ENCODE measurements around the gene CCL1. TPM values are rescaled to one million over a fixed set of nuclear protein-coding genes. Genes with fewer than 3 reads are reported as not detected.

CCL1 gene
- total and polyA plus RNA-seq, 9 of the 15 experiments (the other 6 are each of a cell fraction or from before 2014, with no cell fraction given) = 0.45 TPM; not detected in 8

DNA sequence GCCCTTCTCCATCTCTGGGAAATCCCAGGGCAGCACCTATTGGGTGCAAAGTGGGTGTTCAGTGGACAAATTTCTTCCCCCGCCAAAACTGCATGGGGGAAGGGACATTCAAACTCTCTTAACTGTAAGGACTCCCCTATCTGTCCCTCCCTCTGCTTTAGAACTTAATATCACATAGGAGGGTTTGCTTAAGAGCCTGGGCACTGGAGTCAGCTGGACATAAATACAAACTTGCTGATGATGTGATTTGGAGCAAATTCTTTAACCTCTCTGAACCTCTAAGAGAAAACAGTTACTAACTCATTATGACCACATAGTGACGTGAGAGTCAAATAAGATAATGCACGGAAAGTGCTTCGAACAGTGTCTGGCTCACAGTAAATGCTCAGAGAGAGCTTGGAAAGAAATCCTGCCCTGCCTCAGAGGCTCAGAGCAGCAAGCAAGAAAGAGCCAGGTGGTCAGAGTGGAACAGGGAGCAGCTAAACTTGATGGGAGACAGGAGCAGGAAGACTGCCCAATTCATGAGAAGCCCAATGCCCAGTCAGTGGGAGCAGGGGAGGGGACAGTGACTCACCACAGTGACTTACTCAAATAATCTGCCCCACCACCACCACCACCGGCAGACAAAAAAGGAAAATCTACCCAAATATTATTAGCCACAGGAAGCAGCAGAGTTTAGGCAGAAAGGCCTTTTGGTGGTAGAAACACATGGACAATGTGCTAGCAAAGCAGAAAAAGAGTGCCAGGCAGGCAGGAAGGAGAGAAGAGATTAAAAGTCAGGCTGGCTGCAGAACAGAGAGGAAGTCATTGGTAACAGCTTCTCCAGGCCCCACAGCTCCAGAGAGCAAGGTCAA, 23.9 kb upstream of the CCL1 start:
- in situ Hi-C loops (cut with MboI) = no loop called here
- H3K4me3 ChIP-seq = no peak overlapping the region
- H4K20me1 ChIP-seq (replicated peaks; ENCODE audit: control insufficient read depth, insufficient read depth, low read length) = no peaks in the 10 kb centered on the region
- FAIRE-seq (peak; percentile 76), DNase-seq (ENCODE audit: extremely low read depth in 1 of 4, low spot score in 3 of 4) (peak in 2 of 4 experiments; percentile 18 to 37), ATAC-seq (peak; percentile 58; the same call in 2 of the 3 replicates)
- H3K4me1 ChIP-seq (replicated peaks in 1 of 2; ENCODE audit: control insufficient read depth in 2 of 2, insufficient read depth in 2 of 2, low read length in 2 of 2) = peaks cover 3 to 39% of the 10 kb centered on the region in 2 experiments; a peak in 2 of 5 replicates
- ChIA-PET POLR2A (interaction anchor here (0.7 to 1.5 kb wide), 2 partner anchors 11 to 467 kb away, joined by 3 to 4 read pairs; no protein-coding TSS in a partner anchor), CTCF (ENCODE audit: low intra/inter-chr PET ratio) (no interaction called here)
- H3K9me3 ChIP-seq (replicated peaks; ENCODE audit: control insufficient read depth, insufficient read depth, low read depth, low read length) = no peaks in the 10 kb centered on the region
- H3K79me2 ChIP-seq (ENCODE audit: control insufficient read depth, insufficient read depth, low read length) = no peaks in the 10 kb centered on the region
- 11% methylated on average over 5 of the region's 5 CpGs for WGBS (ENCODE audit: insufficient coverage, low coverage, missing lambda C conversion rate)
- no TSS peak for BruUV-seq (replicated peaks)
- intact Hi-C loops (cut with micrococcal nuclease) = no loop called here
- no peaks in the 10 kb centered on the region for H3K9me1 ChIP-seq (ENCODE audit: control insufficient read depth, insufficient read depth, low read length)
- H3K27ac ChIP-seq (ENCODE audit: extremely low read depth, low read depth, low read length) = peak overlapping the region; percentile 70; the same call in 2 of the 3 replicates
- H3K4me2 ChIP-seq (ENCODE audit: insufficient read depth, low read length) = peak overlapping the region; percentile 16
- peaks cover 0 to 4% of the 10 kb centered on the region in 2 experiments; a peak in 1 of 5 replicates for H3K27me3 ChIP-seq (ENCODE audit: control insufficient read depth in 2 of 2, insufficient read depth in 2 of 2, low read length in 2 of 2)
- H2AFZ ChIP-seq (ENCODE audit: low read depth, low read length) = peak overlapping the region; percentile 80
- no peaks in the 10 kb centered on the region for H3K36me3 ChIP-seq (ENCODE audit: control insufficient read depth, insufficient read depth, low read length)
- H3K9ac ChIP-seq (ENCODE audit: insufficient read depth in 1 of 2, low read depth in 2 of 2, low read length in 2 of 2) = peak overlapping the region in 1 of 2 experiments; percentile 37; a peak in 1 of 4 replicates
- no peak for TF ChIP-seq SIN3A (IDR thresholded peaks at IDR 0.05; ENCODE audit: borderline replicate concordance in 2 of 2, control insufficient read depth in 1 of 2, low read depth in 2 of 2, low read length in 2 of 2)
- TF ChIP-seq, protein P1, sequence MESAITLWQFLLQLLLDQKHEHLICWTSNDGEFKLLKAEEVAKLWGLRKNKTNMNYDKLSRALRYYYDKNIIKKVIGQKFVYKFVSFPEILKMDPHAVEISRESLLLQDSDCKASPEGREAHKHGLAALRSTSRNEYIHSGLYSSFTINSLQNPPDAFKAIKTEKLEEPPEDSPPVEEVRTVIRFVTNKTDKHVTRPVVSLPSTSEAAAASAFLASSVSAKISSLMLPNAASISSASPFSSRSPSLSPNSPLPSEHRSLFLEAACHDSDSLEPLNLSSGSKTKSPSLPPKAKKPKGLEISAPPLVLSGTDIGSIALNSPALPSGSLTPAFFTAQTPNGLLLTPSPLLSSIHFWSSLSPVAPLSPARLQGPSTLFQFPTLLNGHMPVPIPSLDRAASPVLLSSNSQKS (CRISPR knock-in tag; IDR thresholded peaks at IDR 0.05) = no peak
- TF ChIP-seq ZNF77 (CRISPR knock-in tag; IDR thresholded peaks at IDR 0.05) = no peak
- no peak for TF ChIP-seq SAP30 (IDR thresholded peaks at IDR 0.05; ENCODE audit: borderline replicate concordance, insufficient read depth, low read depth, low read length, poor library complexity, severe bottlenecking)
- 0 out of 4 replicates have a peak, but pooled peaks of 1 of the 2 experiments have one; percentile 14 for TF ChIP-seq MAZ (CRISPR knock-in tag; conservative IDR thresholded peaks at IDR 0.05 in 1 of 2, IDR thresholded peaks at IDR 0.05 in 1 of 2)
- TF ChIP-seq, protein P2, sequence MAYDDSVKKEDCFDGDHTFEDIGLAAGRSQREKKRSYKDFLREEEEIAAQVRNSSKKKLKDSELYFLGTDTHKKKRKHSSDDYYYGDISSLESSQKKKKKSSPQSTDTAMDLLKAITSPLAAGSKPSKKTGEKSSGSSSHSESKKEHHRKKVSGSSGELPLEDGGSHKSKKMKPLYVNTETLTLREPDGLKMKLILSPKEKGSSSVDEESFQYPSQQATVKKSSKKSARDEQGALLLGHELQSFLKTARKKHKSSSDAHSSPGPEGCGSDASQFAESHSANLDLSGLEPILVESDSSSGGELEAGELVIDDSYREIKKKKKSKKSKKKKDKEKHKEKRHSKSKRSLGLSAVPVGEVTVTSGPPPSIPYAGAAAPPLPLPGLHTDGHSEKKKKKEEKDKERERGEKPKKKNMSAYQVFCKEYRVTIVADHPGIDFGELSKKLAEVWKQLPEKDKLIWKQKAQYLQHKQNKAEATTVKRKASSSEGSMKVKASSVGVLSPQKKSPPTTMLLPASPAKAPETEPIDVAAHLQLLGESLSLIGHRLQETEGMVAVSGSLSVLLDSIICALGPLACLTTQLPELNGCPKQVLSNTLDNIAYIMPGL (CRISPR knock-in tag; IDR thresholded peaks at IDR 0.05) = no peak
- TF ChIP-seq, protein P3, sequence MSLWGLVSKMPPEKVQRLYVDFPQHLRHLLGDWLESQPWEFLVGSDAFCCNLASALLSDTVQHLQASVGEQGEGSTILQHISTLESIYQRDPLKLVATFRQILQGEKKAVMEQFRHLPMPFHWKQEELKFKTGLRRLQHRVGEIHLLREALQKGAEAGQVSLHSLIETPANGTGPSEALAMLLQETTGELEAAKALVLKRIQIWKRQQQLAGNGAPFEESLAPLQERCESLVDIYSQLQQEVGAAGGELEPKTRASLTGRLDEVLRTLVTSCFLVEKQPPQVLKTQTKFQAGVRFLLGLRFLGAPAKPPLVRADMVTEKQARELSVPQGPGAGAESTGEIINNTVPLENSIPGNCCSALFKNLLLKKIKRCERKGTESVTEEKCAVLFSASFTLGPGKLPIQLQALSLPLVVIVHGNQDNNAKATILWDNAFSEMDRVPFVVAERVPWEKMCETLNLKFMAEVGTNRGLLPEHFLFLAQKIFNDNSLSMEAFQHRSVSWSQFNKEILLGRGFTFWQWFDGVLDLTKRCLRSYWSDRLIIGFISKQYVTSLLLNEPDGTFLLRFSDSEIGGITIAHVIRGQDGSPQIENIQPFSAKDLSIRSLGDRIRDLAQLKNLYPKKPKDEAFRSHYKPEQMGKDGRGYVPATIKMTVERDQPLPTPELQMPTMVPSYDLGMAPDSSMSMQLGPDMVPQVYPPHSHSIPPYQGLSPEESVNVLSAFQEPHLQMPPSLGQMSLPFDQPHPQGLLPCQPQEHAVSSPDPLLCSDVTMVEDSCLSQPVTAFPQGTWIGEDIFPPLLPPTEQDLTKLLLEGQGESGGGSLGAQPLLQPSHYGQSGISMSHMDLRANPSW (CRISPR knock-in tag; IDR thresholded peaks at IDR 0.05) = no peak
- TF ChIP-seq, protein P4, sequence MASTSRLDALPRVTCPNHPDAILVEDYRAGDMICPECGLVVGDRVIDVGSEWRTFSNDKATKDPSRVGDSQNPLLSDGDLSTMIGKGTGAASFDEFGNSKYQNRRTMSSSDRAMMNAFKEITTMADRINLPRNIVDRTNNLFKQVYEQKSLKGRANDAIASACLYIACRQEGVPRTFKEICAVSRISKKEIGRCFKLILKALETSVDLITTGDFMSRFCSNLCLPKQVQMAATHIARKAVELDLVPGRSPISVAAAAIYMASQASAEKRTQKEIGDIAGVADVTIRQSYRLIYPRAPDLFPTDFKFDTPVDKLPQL (IDR thresholded peaks at IDR 0.05; ENCODE audit: extremely low read depth, insufficient read length) = no peak
- TF ChIP-seq ELF2 (CRISPR knock-in tag; IDR thresholded peaks at IDR 0.05) = no peak

Measured in K562 (cell line).